HG03354 (cell line): ENCODE data around the gene ANK3.

Experiments used
- ATAC-seq: cut with Tn5 transposase; IDR thresholded peaks from one replicate; pipeline ENCODE4 v1.9.1; 2021; ENCODE audit warnings: mild to moderate bottlenecking; ENCODE audit not compliant: unreplicated experiment, poor library complexity, severe bottlenecking

Gene ANK3

GRCh38 chr10:60257767-60258428 lies 131.8 kb downstream of the ANK3 start:
- no peak for ATAC-seq

- ATAC-seq = no peak
Measured at GRCh38 chr10:60254776-60255175, 134.9 kb downstream of the ANK3 start.

DNA sequence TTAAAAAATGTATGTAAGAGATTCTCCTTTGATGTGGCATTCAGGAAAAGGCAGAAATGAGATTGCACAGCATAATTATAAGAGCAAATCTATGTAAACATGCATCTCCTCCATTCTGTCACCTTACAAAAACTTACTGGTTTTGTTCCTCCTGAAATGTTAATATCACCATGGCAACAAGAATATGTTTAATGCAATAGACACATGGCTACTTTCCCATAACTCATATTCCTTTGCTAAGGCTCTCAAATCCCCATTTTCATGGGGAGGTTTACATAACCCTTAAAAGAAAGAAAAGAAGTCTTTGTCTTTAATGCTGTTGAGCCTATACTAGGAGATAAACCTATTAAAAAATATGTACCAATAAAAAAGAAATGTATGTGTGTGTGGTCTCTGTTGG lies 136.2 kb downstream of the ANK3 start:
- ATAC-seq = no peak

DNA sequence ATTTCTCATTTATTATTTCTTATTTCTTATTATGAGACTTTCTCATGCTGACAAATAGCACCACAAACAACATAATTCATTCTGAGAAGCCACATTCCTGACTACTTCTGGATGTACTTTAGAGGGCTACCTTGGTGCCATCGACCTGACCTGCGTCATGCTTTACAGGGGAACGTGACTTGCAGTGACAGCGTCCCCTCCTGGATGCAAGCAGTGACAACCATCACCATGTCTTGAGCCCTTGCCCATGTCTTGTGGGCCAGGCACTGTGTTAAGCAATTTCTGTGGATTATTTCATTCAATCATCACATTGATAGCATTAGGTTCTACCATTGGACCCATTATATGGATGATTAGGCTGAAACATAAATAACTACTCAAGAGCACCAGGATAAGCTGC lies 137.0 kb downstream of the ANK3 start:
- ATAC-seq = no peak

GRCh38 chr10:60246382-60246781 lies 143.3 kb downstream of the ANK3 start:
- ATAC-seq = no peak

- no peak for ATAC-seq
Measured at GRCh38 chr10:60239228-60239627, 150.4 kb downstream of the ANK3 start.

GRCh38 chr10:60238759-60239100 lies 150.9 kb downstream of the ANK3 start:
- no peak for ATAC-seq

- ATAC-seq = peak; percentile 49
Measured at GRCh38 chr10:60237977-60238758, 151.5 kb downstream of the ANK3 start.

- peak; percentile 97 for ATAC-seq
Measured at GRCh38 chr10:60236869-60237524, 152.7 kb downstream of the ANK3 start.

- no peak for ATAC-seq
Measured at GRCh38 chr10:60235001-60235400, 154.7 kb downstream of the ANK3 start.

DNA sequence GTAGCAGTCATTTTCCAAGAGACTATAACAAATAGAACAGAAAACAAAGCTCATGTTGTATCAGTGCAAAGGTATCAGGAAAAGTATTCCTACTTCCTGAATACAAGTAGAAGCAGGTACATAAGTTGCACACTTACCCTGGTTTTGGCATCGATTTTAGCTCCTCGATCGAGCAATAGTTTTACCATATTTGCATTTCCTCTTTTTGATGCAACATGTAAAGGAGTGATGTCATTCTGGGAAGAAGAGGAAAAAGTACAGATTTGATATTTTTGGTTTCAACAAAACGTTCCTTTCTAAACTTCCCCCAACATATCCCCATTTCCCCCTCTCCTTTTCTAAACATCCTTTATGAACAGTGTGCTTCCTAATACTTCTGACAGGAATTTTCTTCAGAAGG lies 155.1 kb downstream of the ANK3 start:
- no peak for ATAC-seq

GRCh38 chr10:60230892-60231291 lies 158.8 kb downstream of the ANK3 start:
- ATAC-seq = no peak

DNA sequence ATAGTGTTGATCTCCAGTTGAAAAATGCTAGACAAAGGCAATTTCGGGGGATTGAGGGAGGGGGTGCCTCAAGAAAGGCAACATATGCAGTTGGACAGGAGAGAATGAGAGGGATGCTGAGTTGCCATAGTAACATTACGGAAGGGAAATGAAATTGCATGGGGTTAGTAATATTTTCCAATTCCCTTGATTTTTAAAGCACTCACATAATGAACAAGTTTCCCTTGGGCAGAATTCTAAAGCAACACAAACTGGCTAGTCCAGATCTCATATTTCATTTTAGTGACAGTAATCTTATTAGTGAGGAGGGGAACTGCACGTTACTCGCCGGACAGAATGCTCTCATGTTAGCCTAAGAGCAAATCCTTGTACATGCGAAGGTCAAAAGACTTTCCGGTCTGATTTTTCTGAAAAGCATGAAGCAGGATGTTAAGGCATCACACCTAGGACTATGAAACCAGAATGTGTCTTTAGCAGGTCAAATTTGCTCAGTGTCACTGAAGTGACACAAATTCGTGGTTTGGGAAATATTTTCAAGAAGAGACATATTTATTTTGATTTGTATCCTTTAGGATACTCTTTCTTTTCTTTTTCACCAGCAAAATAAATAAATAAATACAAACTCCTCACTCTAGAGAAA lies 165.5 kb downstream of the ANK3 start:
- no peak for ATAC-seq

- no peak for ATAC-seq
Measured at GRCh38 chr10:60222047-60222446, 167.6 kb downstream of the ANK3 start.

DNA sequence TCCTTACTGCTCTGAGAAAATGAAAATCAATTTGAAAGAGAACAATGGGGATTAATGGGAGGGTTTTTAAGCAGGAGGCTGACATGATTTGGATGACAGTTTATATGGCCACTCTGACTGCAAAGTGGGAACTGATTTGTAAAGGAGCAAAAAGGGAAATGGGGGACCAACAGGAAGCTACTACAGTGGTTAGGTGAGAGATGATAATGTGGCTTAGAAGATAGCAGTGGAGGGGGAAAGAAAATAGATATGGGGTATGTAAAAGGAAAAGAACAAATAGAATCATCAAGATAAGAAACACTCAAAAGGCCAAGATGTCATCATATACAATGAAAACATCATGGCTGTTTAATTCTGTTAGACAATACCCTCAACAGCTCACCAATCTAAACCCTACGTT lies 177.5 kb downstream of the ANK3 start:
- no peak for ATAC-seq

GRCh38 chr10:60209874-60210570 lies 179.7 kb downstream of the ANK3 start:
- no peak for ATAC-seq

GRCh38 chr10:60208676-60209269 lies 180.9 kb downstream of the ANK3 start:
- no peak for ATAC-seq

GRCh38 chr10:60207894-60208293 lies 181.8 kb downstream of the ANK3 start:
- ATAC-seq = no peak

DNA sequence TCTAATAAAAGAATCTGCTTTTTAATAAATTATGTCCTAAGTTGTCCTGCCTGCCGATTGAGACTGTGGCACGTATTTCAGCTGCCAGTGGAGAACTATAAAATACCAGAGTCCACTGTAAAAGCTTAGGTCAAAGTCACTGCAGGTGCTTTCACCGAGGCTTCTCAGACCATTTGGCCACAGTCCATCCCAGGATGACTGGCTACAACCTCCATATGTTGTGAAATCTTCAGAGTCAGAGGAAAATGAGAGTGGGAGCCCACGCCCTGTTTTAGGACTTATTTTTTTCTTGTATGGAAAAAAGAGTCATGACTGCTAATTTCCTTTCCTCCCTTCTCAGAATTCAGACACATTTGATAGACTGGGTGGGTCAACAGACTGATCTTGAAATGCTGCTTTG lies 182.9 kb downstream of the ANK3 start:
- no peak for ATAC-seq

- ATAC-seq = no peak
Measured at GRCh38 chr10:60205741-60206140, 183.9 kb downstream of the ANK3 start.
